Measurements from ENCODE around the gene WDR36.
A peak's percentile ranks its signal among the peaks of the same experiment; 100 is the strongest.
"Not testable (repeated sequence)": the region's sequence is repeated elsewhere in the genome, so short reads cannot be mapped to it uniquely, and the experiment has no call there.

Gene WDR36

DNA sequence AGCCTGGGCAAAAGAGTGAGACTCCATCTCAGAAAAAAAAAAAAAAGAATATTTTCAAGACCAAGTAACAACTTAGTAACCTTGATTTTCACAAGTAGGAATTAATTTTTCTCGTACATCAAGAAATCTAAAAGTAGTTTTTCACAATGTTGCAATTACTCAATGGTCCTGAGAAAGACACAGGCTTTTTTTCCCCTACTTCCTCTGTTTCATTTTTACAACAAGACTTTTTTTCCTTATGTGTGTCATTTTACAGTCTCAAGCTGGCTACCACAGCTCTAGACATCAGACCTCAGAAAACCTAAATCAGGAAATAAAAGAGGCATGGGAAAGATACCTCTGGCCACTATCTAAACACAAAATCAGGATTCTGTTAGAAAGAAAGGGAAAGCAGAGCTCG lies 45.9 kb downstream of the WDR36 start:
- DNase-seq = no peak

DNA sequence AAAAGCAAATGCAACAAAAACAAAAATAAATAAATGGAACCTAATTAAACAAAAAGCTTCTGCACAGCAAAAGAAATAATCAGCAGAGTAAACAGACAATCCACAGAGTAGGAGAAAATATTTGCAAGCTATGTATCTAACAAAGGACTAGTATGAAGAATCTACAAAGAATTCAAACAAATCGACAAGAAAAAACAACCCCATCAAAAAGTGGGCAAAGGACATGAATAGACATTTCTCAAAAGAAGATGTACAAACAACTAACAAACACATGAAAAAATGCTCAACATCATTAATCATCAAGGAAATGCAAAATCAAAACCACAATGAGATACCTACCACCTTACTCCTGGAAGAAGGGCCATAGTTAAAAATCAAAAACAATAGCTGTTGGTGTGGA lies 49.3 kb downstream of the WDR36 start:
- DNase-seq = not testable (repeated sequence)

DNA sequence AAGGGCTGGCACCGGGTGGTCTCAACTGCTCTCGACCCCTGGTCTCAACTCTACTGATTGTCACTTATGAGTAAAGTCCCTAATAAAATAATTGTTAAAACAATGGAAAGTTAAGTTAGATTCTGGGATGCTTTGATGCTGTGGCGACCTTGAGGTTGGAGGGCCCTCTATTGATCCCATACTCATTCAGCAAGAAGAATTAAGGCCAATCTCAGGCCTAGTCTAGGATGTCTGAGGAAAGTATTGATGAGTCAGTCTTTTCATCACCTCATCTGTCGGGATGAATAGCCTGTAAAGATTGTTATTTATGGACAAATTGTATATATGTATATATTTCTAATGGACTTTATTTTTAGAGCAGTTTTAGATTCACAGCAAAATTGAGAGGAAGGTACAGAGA lies 50.8 kb downstream of the WDR36 start:
- no peak for DNase-seq

GRCh38 chr5:111143910-111144309 lies 51.8 kb downstream of the WDR36 start:
- DNase-seq = no peak

GRCh38 chr5:111144352-111144930 lies 52.3 kb downstream of the WDR36 start:
- DNase-seq = no peak

DNA sequence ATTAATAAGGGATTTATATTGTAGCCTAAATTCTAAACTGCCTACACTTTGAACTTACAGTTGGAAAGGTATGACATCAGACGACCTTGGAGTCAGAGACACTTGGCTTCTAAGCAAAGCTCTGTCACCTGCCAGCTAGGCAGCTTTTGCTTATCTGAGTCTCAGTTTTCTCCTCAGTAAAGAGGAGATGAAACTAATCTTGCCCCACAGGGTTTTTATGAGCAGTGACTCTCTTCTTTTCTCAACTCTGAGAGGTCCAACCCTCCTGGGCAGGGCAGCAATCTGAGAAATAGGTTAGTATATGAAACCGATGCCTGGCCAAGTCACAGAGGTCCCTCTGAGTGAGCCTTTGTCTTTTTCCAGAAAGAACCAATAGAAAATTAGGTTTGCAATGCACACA lies 53.9 kb downstream of the WDR36 start:
- peak; percentile 45 for DNase-seq

- DNase-seq = no peak
These were observed 55.4 kb downstream of the WDR36 start for GRCh38 chr5:111147502-111147901.

DNA sequence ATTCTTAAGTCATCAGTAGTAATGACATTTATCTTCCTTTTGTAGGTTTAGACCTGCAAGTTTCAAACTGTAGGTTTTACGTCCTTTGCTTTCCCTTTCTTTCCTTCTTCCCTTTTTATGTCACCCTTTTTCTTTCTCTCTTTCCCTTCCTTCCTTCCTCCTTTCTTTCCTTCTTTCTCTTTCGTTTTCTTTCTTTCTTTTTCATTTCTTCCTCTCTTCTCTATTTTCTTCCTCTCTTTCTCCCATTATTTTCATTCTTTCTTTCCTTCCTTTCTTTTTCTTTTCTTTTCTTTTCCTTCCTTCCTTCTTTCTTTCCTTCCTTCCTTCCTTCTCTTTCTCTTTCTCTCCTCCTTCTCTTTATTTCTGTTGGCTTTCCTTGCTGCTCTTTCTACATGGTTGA lies 59.9 kb downstream of the WDR36 start:
- DNase-seq = no peak

- no peak for DNase-seq
These were observed 61.3 kb downstream of the WDR36 start for GRCh38 chr5:111153483-111153882.

DNA sequence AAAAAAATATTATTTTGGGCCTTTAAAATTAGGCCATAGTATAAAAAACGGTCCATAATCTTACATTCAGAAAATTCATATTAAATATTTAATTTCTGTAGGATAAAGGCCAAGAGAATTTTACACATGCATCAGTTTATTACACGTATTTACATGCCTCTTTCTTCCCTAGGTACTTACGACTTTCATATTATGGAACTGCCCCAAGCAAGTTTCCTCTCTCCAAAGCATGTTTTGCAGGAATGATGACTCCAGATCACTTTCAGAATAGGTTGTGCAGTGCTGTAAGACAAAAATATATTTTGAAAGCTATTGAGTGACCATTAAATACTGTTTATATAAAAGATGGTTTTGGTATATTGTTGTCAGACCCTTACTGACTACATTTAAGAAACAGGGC lies 61.8 kb downstream of the WDR36 start:
- DNase-seq = no peak

GRCh38 chr5:111158105-111158744 lies 66.1 kb downstream of the WDR36 start:
- peak; percentile 5 for DNase-seq

DNA sequence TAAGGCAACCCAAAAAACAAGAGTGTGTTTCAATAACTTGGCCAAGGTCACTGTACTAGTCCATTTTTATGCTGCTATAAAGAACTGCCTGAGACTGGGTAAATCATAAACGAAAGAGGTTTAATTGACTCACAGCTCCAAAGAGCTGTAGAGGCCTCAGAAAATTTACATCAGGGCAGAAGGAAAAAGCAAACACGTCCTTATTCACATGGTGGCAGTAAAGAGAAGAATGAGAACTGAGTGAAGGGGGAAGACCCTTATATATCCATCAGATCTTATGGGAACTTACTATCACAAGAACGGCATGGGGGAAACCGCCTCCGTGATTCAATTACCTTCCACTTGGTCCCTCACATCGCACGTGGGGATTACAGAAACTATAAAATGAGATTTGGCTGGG lies 67.7 kb downstream of the WDR36 start:
- DNase-seq = no peak

GRCh38 chr5:111163000-111163399 lies 70.9 kb downstream of the WDR36 start:
- no peak for DNase-seq

DNA sequence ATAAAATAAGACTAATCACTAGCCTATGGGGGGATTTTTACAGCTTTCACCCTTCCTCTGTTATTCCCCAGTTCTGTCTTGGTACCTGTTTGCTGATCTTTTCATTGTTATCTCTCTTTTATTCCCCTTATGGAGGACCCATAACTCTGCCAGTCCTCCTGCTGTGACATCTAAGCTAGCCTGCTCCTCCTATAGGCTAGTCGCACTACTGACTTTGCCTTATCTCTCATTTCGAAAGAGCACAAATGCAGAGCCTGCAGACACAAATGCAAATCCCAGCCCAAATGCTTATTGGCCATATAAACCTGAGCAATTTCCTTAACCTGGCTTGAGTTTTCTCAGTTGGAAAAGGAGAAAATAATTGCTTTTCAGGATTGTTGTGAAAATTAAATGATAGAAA lies 72.9 kb downstream of the WDR36 start:
- no peak for DNase-seq

DNA sequence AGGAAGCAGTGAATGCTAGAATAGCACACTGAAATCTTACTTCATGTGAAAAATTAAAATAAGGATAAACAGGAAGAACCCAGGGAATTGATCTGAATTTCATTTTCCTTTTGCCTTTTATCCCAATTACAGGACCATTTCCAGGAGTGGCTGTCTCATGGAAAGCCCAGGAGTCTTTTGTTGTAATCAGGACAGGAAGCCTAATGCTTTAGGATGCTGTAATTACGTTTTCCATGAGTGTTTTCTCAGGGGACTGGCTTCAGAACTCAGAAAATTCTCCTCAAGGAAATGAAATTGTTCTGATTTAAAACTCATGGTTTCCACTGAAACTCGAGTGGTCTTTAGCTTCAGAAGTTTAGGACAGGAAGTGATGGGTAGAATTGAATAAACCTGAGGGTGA lies 75.4 kb downstream of the WDR36 start:
- no peak for DNase-seq

GRCh38 chr5:111168608-111169007 lies 76.5 kb downstream of the WDR36 start:
- DNase-seq = no peak

- DNase-seq = no peak
These were observed 77.1 kb downstream of the WDR36 start for GRCh38 chr5:111169269-111169668.

- DNase-seq = no peak
These were observed 78.1 kb downstream of the WDR36 start for GRCh38 chr5:111170279-111170678.

DNA sequence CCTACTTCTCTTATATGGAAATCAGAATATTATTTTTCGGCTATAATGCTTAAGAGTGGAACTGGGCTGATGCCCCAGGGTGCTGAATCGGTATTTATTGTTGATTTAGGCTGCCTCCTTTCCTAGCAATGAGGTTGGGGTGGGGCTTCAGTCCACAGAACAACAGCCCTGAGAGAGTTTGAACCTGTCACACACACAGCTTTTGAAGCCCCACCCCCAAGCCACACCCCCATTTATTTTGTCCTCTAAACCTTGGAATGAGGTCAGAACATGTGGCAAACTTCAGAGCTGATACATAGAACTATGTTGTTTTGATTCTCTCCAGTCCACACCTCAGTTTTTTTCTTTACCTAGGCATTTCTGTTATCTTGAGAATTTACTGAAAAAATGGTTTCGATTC lies 80.4 kb downstream of the WDR36 start:
- no peak for DNase-seq

DNA sequence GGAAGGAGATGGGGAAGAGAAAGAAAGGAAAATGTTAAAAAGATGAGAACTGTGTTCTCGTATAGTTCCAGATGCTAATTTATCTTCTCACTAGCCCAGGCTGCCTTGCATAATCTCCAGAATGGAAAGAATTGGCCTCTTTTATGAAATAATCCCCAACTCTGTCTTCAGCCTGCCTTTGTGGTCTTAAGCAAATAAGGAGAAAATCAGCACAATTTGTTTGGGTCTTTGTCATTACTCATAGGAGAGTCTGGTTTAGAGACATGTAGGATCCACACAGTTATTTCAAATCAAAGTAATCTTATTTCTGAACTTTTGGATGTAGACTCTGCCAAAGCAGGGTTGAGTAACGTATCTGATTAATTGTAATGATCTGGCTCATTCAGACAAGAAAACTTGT lies 81.3 kb downstream of the WDR36 start:
- no peak for DNase-seq
